Measurements from ENCODE around the gene ICA1L. TPM values are rescaled to one million over a fixed set of nuclear protein-coding genes. Genes with fewer than 3 reads are reported as not detected.
A peak's percentile ranks its signal among the peaks of the same experiment; 100 is the strongest.

ICA1L gene
- total and polyA plus RNA-seq, 2 of the 8 experiments (the other 6 are each of a cell fraction or from before 2014, with no cell fraction given), result 1.1 to 3.4 TPM

DNA sequence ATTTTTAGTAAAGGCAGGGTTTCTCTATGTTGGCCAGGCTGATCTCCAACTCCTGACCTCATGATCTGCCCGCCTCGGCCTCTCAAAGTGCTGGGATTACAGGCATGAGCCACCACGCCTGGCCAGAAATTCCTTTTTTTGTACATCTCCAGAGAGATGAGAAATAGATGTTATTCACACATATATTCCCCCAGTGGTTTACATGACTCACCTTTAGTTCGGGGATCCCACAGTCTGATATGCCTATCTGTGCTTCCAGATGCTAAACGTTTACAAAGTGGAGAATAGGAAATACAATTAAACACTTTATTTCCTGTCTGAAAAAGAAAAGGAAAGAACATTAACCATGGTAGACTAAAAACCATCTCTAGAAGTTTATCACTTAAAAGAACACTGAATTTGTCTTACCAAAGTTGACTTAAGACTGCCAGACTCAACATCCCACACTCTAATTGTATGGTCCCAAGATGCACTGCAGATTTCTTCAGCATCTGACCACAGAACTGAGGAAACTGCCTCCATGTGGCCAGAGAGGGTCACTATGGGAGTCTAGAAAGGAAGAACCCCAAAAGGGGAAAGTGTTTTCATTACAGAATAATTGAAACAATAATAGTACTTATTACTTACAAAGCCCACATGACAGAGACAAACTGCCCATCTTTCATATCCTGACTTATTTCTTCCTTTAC, 12.6 kb upstream of the ICA1L start:
- no peak overlapping the region for H3K4ac ChIP-seq (replicated peaks; ENCODE audit: insufficient read length, low read depth, low read length)
- no peak overlapping the region for H2BK20ac ChIP-seq (ENCODE audit: low read length)
- DNase-seq (ENCODE audit: low read depth in 1 of 2, low spot score in 2 of 2) (no peak), FAIRE-seq (peak; percentile 39)
- no peak overlapping the region for H3K23ac ChIP-seq (ENCODE audit: insufficient read length)
- no peaks in the 10 kb centered on the region for H3K4me1 ChIP-seq (replicated peaks in 1 of 4; ENCODE audit: control insufficient read depth in 3 of 4, insufficient read depth in 4 of 4, low read length in 3 of 4)
- H3K27ac ChIP-seq (ENCODE audit: low read depth, low read length), result no peak overlapping the region
- no peak overlapping the region for H2AK5ac ChIP-seq (ENCODE audit: low read depth, low read length)
- CTCF ChIA-PET (ENCODE audit: partially characterized antibody), result interaction anchor here (0.9 to 1.3 kb wide), 4 partner anchors 14 to 310 kb away, joined by 3 read pairs; no protein-coding TSS in a partner anchor
- H3K4me2 ChIP-seq (ENCODE audit: insufficient read depth in 1 of 2, low read depth in 2 of 2, low read length in 2 of 2), result no peak overlapping the region
- no peak overlapping the region for H3K56ac ChIP-seq (replicated peaks; ENCODE audit: insufficient read length, low read depth, low read length)
- H2BK120ac ChIP-seq (replicated peaks; ENCODE audit: low read depth, low read length), result no peak overlapping the region
- H3K4me3 ChIP-seq (ENCODE audit: extremely low read depth in 1 of 4, insufficient read depth in 2 of 4, low read depth in 3 of 4, low read length in 4 of 4), result no peak overlapping the region
- peaks cover 11 to 73% (median 37%) of the 10 kb centered on the region in 4 experiments for H3K36me3 ChIP-seq (ENCODE audit: control insufficient read depth in 2 of 4, insufficient read depth in 4 of 4, low read length in 3 of 4)
- no peak overlapping the region for H3K9ac ChIP-seq (replicated peaks in 1 of 4; ENCODE audit: extremely low read depth in 1 of 4, low read depth in 3 of 4, low read length in 3 of 4)
- H2BK12ac ChIP-seq (ENCODE audit: low read depth, low read length), result no peak overlapping the region
- H2AFZ ChIP-seq (ENCODE audit: low read length), result no peak overlapping the region
- no peaks in the 10 kb centered on the region for H3K79me2 ChIP-seq (ENCODE audit: control insufficient read depth in 1 of 2, insufficient read depth in 2 of 2, low read length in 2 of 2)
- H4K8ac ChIP-seq (ENCODE audit: extremely low read depth, insufficient read depth, low read length), result no peak overlapping the region
- no peak overlapping the region for H4K91ac ChIP-seq (replicated peaks; ENCODE audit: insufficient read length, low read length)
- peaks cover 1% of the 10 kb centered on the region in 2 experiments for H4K20me1 ChIP-seq (replicated peaks in 1 of 2; ENCODE audit: control insufficient read depth in 1 of 2, insufficient read depth in 2 of 2, low read length in 2 of 2)
- no peak overlapping the region for H4K5ac ChIP-seq (ENCODE audit: insufficient read length, low read depth, low read length)
- no peak overlapping the region for H3K18ac ChIP-seq (ENCODE audit: extremely low read depth, low read length)
- no peaks in the 10 kb centered on the region for H3K23me2 ChIP-seq (ENCODE audit: low read depth, low read length)
- no peak overlapping the region for H2BK5ac ChIP-seq (ENCODE audit: low read depth, low read length)
- H3K79me1 ChIP-seq (ENCODE audit: low read depth, low read length), result no peaks in the 10 kb centered on the region
- no peaks in the 10 kb centered on the region for H3K9me3 ChIP-seq (ENCODE audit: insufficient read depth in 2 of 2, low read depth in 1 of 2, low read length in 1 of 2)
- POLR2A ChIA-PET (ENCODE audit: partially characterized antibody), result no interaction called here
- 80% methylated on average over 5 of the region's 5 CpGs; no CpG with 5 or more reads in 1 of the 2 experiments for WGBS, 2 experiments (ENCODE audit: extremely low coverage in 1 of 2, insufficient coverage in 1 of 2, insufficient read length in 1 of 2, insufficient replicate concordance in 2 of 2, low coverage in 1 of 2, low lambda C conversion rate in 2 of 2, missing lambda C conversion rate in 1 of 2)
- no peak overlapping the region for H3K14ac ChIP-seq (ENCODE audit: insufficient read length)
- no peaks in the 10 kb centered on the region for H3K27me3 ChIP-seq (replicated peaks in 1 of 4; ENCODE audit: control insufficient read depth in 3 of 4, extremely low read depth in 1 of 4, insufficient read depth in 3 of 4, low read length in 3 of 4)
- no peak overlapping the region for H2BK15ac ChIP-seq (ENCODE audit: low read length)
- TF ChIP-seq, protein P1, sequence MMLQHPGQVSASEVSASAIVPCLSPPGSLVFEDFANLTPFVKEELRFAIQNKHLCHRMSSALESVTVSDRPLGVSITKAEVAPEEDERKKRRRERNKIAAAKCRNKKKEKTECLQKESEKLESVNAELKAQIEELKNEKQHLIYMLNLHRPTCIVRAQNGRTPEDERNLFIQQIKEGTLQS (IDR thresholded peaks at IDR 0.05; ENCODE audit: insufficient read depth, low read depth, low read length), result no peak
- no peak for TF ChIP-seq CEBPB (IDR thresholded peaks at IDR 0.05; ENCODE audit: low read depth, low read length)
- no peak for TF ChIP-seq SIX5 (IDR thresholded peaks at IDR 0.05; ENCODE audit: low read depth, low read length)
- no peak for TF ChIP-seq RAD21 (IDR thresholded peaks at IDR 0.05 in 1 of 2, conservative IDR thresholded peaks at IDR 0.05 in 1 of 2; ENCODE audit: low read depth in 2 of 2, low read length in 2 of 2)
- TF ChIP-seq CTBP2 (IDR thresholded peaks at IDR 0.05; ENCODE audit: borderline replicate concordance, insufficient read depth, insufficient read length, low read length), result no peak
- no peak for TF ChIP-seq HDAC2 (IDR thresholded peaks at IDR 0.05; ENCODE audit: borderline replicate concordance in 1 of 2, low read depth in 2 of 2, low read length in 2 of 2)
- no peak for TF ChIP-seq PHF8 (conservative IDR thresholded peaks at IDR 0.05; ENCODE audit: low read depth, low read length)
- TF ChIP-seq CBX8 (IDR thresholded peaks at IDR 0.05; ENCODE audit: borderline replicate concordance, low read depth, low read length), result no peak
- TF ChIP-seq ZNF274 (IDR thresholded peaks at IDR 0.05; ENCODE audit: borderline replicate concordance, extremely low read depth, low read length), result no peak
